ENCODE data around the gene ASTN1.

DNA sequence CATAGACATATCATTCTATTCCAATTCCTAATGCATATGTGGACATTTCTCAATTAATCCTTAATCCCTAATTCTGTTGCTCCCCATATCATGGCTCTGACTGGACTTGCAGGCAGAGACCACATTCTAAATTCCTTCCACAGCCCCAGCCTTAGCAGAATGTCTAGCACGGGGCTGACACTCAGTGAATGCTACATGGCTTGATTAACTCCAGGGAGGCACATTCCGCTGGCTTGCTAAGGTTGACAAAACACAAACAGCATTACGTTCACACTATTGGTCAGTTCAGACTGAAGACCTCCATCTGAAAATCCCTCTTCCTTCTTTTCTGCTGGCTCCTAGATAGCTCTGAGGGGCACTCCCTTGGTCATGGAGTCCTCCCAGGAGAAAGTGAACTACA lies 119.4 kb downstream of the ASTN1 start:
- TF ChIP-seq, protein P1, sequence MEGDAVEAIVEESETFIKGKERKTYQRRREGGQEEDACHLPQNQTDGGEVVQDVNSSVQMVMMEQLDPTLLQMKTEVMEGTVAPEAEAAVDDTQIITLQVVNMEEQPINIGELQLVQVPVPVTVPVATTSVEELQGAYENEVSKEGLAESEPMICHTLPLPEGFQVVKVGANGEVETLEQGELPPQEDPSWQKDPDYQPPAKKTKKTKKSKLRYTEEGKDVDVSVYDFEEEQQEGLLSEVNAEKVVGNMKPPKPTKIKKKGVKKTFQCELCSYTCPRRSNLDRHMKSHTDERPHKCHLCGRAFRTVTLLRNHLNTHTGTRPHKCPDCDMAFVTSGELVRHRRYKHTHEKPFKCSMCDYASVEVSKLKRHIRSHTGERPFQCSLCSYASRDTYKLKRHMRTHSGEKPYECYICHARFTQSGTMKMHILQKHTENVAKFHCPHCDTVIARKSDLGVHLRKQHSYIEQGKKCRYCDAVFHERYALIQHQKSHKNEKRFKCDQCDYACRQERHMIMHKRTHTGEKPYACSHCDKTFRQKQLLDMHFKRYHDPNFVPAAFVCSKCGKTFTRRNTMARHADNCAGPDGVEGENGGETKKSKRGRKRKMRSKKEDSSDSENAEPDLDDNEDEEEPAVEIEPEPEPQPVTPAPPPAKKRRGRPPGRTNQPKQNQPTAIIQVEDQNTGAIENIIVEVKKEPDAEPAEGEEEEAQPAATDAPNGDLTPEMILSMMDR (IDR thresholded peaks at IDR 0.05; ENCODE audit: insufficient read depth, low read length): no peak
- TF ChIP-seq GABPA (IDR thresholded peaks at IDR 0.05; ENCODE audit: low read depth): no peak

Measured in HL-60 (cell line).